Measurements from ENCODE around the gene KCNC2.

Gene KCNC2

GRCh38 chr12:75157385-75157784 is 52.3 kb downstream of the KCNC2 start:
- no peak for FAIRE-seq

DNA sequence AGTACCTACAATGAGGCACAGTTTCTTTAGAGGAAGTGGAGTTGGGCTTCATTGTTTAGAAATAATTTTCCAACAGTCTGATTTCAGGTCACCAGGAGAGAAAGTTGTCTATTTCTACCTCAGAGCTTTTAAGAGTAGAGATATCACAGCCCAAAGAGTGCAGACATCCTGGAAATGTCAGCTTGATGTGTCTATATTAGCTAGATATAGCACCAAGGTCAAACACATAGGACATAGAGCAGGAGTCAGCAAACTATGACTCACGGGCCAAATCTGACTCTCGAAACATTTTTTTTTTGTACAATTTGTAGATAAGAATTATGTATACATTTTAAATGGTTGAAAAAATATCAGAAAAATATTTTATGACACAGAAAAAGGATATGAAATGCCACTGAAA is 53.7 kb downstream of the KCNC2 start:
- FAIRE-seq: no peak

- FAIRE-seq: no peak
These were observed 55.3 kb downstream of the KCNC2 start for GRCh38 chr12:75154388-75154787.

GRCh38 chr12:75139196-75139595 is 70.4 kb downstream of the KCNC2 start:
- no peak for FAIRE-seq

GRCh38 chr12:75137896-75138295 is 71.7 kb downstream of the KCNC2 start:
- FAIRE-seq: no peak

DNA sequence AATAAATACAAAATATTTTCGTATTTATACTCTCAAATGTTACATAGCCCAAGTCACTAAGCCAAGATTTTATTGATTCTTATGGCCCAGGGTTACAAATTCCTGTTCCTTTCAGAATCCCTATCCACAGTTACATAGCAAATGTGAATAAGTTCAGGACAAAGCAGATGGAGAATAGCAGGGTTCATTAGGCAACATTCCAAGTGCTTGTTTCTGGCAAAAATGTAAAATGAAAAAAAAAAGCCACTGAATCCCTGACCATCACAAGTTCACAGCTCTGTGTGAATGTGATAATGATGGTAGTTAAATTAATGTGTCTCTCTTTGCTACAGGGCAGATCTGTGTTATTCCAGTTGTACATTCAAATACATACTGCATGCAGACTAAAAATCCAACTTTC is 74.6 kb downstream of the KCNC2 start:
- FAIRE-seq: no peak

GRCh38 chr12:75130811-75131210 is 78.8 kb downstream of the KCNC2 start:
- no peak for FAIRE-seq

DNA sequence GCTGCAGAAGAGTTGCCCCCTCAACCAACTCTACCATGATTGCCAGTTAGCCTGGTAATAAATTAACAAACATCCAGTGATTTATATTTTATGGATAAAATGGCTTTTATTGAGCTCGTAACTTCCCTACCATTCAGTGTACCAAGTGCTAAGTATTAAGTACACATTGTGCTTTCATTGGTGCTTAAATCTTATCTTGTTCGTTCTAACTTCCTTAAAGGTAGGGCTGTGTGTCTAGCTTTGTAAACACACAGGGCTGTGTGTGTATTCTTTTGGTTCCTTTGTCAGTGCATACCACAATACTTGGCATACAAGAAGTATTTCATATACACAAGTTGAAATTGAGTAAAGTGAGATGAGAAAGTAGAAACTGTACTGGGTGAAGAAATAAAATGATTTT is 80.4 kb downstream of the KCNC2 start:
- FAIRE-seq: no peak

DNA sequence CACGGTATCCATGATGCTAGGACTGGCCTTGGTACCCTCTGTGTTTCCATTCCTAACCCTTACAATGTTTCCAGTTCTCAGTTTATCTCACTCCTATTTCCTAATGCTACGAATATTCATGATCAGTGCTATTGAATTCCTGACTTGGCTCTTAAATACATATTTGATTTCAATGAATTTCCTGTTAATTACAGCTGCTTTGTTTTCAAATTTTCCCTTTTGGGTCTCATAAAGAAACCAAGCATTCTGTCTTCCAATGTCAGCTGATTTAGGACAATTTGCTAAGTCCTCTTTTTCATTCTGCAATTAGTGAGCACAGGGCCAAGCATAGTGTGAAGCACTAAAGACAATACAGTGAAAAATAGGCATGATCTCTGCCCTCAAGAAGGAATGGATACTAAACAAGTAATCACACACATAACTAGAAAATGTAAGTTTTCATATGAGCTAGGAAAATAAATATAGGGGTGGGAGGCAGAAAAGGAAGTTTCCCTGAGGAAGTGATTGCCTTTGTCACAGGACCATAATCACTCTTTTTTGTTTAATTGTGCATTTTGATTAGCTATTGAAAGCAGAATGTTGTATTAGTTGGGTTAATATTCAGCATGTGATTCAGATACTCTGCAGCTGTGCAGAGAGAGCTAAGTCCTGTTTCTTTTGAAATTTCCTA is 88.5 kb downstream of the KCNC2 start:
- no peak for FAIRE-seq

- no peak for FAIRE-seq
These were observed 89.3 kb downstream of the KCNC2 start for GRCh38 chr12:75120311-75120711.

DNA sequence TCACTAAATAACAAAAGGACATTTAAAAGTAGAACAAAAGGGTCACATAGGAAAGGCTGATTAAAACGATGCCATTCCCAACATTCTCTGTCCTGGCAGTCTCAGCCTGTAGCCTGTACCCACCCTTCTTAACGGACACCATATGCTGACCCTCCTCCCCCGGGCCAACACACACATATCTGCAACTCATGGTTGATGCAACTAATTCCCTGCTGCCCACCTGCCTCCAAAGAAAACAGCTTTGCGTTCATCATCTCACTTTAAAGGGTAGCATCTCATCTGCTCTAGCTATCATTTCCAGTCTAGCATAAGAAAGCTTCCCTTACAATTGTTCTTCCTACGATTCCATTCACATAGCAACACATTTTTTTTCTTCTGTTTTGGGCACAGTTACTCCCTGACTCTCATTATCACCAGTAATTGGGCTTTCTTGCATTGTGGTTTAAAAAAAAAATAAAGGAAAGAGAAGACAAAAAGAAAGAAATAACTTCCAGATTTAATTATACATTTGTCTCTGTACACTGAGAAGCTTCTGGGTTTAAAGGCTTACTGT is 92.9 kb downstream of the KCNC2 start:
- no peak for FAIRE-seq

- no peak for FAIRE-seq
These were observed 93.9 kb downstream of the KCNC2 start for GRCh38 chr12:75115748-75116147.

DNA sequence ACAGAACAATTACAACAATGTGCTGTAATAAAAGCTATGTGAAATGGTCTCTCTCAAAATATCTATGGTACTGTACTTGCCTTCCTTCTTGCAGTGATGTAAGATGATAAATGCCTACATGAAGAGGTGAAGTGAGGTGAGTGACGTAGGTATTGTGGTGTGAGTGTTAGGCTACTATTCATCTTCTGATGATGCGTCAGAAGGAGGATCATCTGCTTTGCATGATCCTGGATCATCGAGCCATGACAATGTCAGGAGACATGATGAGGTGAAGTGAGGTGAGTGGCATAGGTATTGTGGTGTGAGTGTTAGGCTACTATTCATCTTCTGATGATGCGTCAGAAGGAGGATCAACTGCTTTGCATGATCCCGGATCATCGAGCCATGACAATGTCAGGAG is 105.8 kb downstream of the KCNC2 start:
- no peak for FAIRE-seq

- FAIRE-seq: no peak
These were observed 107.9 kb downstream of the KCNC2 start for GRCh38 chr12:75101781-75102180.

GRCh38 chr12:75099210-75099609 is 110.4 kb downstream of the KCNC2 start:
- FAIRE-seq: no peak

DNA sequence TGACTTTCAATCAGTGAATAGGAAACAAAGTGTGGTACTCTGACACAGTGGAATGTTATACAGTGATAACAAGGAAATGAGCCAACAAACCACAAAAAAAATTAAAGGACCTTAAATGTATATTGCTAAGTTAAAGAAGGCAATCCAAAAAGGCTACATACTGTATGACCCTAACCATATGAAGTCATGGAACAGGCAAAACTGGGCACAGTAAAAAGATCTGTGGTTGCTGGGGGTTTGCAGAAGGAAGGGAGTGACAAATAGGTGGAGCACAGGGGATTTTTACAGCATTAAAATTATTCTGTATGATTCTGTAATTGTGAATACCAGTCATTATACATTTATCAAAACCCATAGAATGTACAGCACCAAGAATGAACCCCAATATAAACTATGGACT is 112.6 kb downstream of the KCNC2 start:
- no peak for FAIRE-seq

DNA sequence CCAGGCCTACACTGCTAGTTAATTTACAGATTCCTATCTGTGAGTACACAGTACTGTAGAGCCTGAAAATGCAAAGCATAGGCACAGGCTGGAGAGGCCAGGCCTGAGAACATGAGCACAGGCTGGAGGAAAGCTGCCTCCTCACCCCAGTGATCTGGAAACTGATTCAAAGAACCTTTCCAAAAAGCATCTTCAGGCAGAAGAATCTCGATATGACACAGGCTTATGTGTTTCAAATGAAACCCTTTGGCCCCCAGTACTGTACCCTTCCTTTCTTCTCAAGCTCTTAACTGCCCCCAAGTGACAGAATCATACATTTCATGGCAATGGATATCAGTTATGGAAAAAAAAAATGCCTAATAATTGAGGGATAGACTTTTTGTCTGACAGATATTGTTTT is 122.0 kb downstream of the KCNC2 start:
- no peak for FAIRE-seq

- no peak for FAIRE-seq
These were observed 123.3 kb downstream of the KCNC2 start for GRCh38 chr12:75086091-75087038.

- no peak for FAIRE-seq
These were observed 128.3 kb downstream of the KCNC2 start for GRCh38 chr12:75081305-75081704.

GRCh38 chr12:75080582-75080981 is 129.1 kb downstream of the KCNC2 start:
- FAIRE-seq: no peak

GRCh38 chr12:75065482-75065881 is 144.2 kb downstream of the KCNC2 start:
- FAIRE-seq: no peak

- no peak for FAIRE-seq
These were observed 146.9 kb downstream of the KCNC2 start for GRCh38 chr12:75062691-75063090.

DNA sequence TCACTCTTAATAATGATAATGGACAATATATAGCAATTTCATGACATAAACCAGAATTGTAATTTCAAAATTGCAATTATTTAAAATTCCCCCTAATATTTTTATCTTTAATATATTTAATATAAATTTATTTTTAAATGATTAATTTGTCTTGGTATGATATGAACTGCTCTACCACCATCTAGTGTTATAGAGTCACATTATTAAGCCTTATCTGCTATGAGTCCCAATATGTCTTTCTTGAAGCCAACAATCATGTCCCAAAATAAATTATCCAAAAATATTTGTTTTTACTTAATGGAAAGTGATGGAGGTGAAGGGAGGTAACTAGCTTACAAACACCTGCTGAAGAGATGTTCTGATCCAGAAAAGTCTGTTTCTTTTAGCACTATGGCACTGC is 151.4 kb downstream of the KCNC2 start:
- FAIRE-seq: peak; percentile 94

DNA sequence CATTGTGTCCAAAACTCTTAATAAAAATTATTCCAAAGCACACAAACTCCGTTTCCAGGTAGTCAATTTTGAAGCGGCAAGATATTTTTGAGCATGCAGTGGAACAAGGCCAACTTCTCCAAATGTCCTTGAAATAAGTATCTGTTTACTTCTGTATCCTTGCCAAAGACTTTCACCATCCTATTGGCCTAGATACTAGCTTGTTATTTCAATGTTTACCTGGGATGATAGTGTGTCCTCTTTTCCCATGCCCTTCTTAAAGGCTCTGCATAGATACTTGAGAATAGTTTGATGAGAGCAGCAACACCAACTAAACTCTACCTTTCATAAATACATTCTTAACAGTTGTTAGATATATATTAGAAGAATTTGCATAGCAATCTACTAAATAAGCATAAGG is 160.9 kb downstream of the KCNC2 start:
- FAIRE-seq: no peak
